Stomach (tissue), 4 donors: ENCODE measurements around the gene IL1R2.

Source experiments
- EP300 ChIP-seq: sonication (generic); formaldehyde crosslinking; IDR thresholded peaks from one replicate; pipeline ENCODE4 v1.6.1; 2017; ENCODE audit warnings: antibody characterized with exemption
- POLR2A ChIP-seq, 4 donors: fragments of 450-650 bp; IDR thresholded peaks; one replicate each; pipeline ENCODE4 v1.6.1; 2016; ENCODE audit warnings: antibody characterized with exemption in 4 of 4, control low read depth in 2 of 4, mild to moderate bottlenecking in 1 of 4, moderate library complexity in 1 of 4
- TF ChIP-seq, protein P1 (sequence below), 7 experiments: fragments of 450-650 bp in 4 of 7; fragments of 200-600 bp in 3 of 7; sonication (generic) in 3 of 7; IDR thresholded peaks; one replicate each; pipeline ENCODE4 v1.5.1; 2016 to 2019; ENCODE audit warnings: antibody characterized with exemption in 7 of 7, control low read depth in 2 of 7, mild to moderate bottlenecking in 1 of 7

DNA sequence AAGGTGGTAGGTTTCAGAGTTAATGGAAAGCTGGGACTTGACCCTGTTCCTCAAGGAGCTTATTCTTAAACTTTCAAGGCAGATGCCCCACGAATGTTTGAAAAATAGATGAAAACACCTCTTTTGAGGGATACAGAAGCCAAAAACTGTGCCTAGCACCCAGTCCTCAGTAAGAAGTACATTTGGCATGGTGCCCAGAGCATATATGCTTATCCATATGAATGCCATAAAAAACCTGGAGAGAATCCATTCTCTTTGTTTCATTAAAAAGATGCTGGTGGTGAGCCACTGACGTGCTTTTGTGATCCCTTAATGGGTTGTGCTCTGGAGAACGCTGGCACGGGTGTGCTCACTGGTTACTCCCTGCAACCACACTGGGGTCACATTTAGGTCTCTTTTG lies 69.0 kb downstream of the IL1R2 start:
- TF ChIP-seq, protein P1, sequence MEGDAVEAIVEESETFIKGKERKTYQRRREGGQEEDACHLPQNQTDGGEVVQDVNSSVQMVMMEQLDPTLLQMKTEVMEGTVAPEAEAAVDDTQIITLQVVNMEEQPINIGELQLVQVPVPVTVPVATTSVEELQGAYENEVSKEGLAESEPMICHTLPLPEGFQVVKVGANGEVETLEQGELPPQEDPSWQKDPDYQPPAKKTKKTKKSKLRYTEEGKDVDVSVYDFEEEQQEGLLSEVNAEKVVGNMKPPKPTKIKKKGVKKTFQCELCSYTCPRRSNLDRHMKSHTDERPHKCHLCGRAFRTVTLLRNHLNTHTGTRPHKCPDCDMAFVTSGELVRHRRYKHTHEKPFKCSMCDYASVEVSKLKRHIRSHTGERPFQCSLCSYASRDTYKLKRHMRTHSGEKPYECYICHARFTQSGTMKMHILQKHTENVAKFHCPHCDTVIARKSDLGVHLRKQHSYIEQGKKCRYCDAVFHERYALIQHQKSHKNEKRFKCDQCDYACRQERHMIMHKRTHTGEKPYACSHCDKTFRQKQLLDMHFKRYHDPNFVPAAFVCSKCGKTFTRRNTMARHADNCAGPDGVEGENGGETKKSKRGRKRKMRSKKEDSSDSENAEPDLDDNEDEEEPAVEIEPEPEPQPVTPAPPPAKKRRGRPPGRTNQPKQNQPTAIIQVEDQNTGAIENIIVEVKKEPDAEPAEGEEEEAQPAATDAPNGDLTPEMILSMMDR (IDR thresholded peaks at IDR 0.05), result no peak
- TF ChIP-seq EP300 (no peak), POLR2A (IDR thresholded peaks at IDR 0.05) (no peak)
